Ascending aorta (tissue), 2 donors: ENCODE measurements around the gene ABCC3. TPM values are rescaled to one million over a fixed set of nuclear protein-coding genes. Genes with fewer than 3 reads are reported as not detected.

Experiments
- DNase-seq, 2 donors: peaks; one replicate each; pipeline ENCODE4 v3.0.0-alpha.2; 2019; ENCODE audit warnings: low spot score in 2 of 2
- H3K27ac ChIP-seq, 2 donors: fragments of 200-600 bp; sonication (generic); one replicate each; pipeline ENCODE4 v1.5.1; 2016 to 2017; ENCODE audit warnings: mild to moderate bottlenecking in 1 of 2
- H3K27me3 ChIP-seq: fragments of 200-600 bp; sonication (generic); one replicate; pipeline ENCODE4 v1.5.1; 2017
- H3K36me3 ChIP-seq, 2 donors: fragments of 200-600 bp; sonication (generic); one replicate each; pipeline ENCODE4 v1.5.1; 2016
- H3K4me1 ChIP-seq, 2 donors: fragments of 200-600 bp; sonication (generic); one replicate each; pipeline ENCODE4 v1.5.1; 2016 to 2017; ENCODE audit warnings: mild to moderate bottlenecking in 1 of 2
- H3K4me3 ChIP-seq, 2 donors: fragments of 200-600 bp; sonication (generic); one replicate each; pipeline ENCODE4 v1.5.1; 2016 to 2017; ENCODE audit warnings: mild to moderate bottlenecking in 1 of 2
- H3K9me3 ChIP-seq, 2 donors: fragments of 200-600 bp; sonication (generic); one replicate each; pipeline ENCODE4 v1.5.1; 2016
- intact Hi-C: fragments of 100-400 bp; cut with DNase I; formaldehyde crosslinking; loops from one replicate; pipeline ENCODE4 v1.15.1; 2023
- total RNA-seq: library from RNA; depleted of rRNA; stranded (reverse); fragments of >200 nt; gene quantifications from one replicate; pipeline ENCODE4 v1.1.0, GENCODE V29; 2016
- TF ChIP-seq, protein P1 (sequence below), 3 experiments: fragments of 200-600 bp in 2 of 3; fragments of 450-650 bp in 1 of 3; sonication (generic) in 2 of 3; IDR thresholded peaks; one replicate each; pipeline ENCODE4 v1.5.1; 2016 to 2019; ENCODE audit warnings: antibody characterized with exemption in 3 of 3, mild to moderate bottlenecking in 1 of 3, moderate library complexity in 1 of 3

ABCC3 gene
- total RNA-seq, 1 donor from 2014 or later: 30.2 TPM

DNA sequence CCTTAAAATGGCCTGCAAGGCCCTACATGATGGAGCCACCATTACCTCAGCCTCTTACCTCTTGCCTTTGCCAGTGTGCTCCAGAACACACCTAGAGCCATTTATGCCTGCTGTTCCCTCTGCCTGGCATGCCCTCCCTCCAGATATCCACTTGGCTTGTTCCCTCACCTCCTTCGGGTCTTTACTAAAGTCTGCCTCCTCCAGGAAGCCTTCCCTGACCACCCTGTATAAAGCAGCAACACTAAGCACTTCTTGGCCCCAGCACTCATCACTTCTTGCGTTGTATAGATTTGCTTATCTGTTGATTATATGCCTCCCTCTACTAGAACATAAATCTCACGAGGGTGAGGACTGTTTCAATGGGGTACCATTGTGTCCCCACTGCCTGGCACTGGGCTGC is 47.8 kb downstream of the ABCC3 start:
- H3K27ac ChIP-seq: no peak overlapping the region
- no peaks in the 10 kb centered on the region for H3K27me3 ChIP-seq
- H3K4me3 ChIP-seq: no peak overlapping the region
- TF ChIP-seq, protein P1, sequence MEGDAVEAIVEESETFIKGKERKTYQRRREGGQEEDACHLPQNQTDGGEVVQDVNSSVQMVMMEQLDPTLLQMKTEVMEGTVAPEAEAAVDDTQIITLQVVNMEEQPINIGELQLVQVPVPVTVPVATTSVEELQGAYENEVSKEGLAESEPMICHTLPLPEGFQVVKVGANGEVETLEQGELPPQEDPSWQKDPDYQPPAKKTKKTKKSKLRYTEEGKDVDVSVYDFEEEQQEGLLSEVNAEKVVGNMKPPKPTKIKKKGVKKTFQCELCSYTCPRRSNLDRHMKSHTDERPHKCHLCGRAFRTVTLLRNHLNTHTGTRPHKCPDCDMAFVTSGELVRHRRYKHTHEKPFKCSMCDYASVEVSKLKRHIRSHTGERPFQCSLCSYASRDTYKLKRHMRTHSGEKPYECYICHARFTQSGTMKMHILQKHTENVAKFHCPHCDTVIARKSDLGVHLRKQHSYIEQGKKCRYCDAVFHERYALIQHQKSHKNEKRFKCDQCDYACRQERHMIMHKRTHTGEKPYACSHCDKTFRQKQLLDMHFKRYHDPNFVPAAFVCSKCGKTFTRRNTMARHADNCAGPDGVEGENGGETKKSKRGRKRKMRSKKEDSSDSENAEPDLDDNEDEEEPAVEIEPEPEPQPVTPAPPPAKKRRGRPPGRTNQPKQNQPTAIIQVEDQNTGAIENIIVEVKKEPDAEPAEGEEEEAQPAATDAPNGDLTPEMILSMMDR (IDR thresholded peaks at IDR 0.05): no peak
- no peaks in the 10 kb centered on the region for H3K36me3 ChIP-seq
- peaks cover 12 to 15% of the 10 kb centered on the region in 2 donors for H3K4me1 ChIP-seq
- no peaks in the 10 kb centered on the region for H3K9me3 ChIP-seq
- no peak for DNase-seq
- intact Hi-C loops: no loop called here

DNA sequence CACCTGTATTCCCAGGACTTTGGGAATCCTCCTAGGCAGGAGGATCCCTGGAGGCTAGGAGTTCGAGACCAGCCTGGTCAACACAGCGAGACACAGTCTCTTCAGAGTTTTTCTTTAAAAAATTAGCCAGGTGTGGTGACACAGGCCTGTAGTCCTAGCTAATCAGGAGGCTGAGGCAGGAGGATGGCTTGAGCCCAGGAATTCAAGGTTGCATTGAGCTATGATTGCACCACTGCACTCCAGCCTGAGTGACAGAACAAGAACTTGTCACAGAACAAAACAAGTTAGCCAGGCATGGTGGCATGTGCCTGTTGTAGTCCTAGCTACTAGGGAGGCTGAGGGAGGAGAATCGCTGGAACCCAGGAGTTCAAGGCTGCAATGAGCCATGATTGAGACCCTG is 48.3 kb downstream of the ABCC3 start:
- H3K27ac ChIP-seq: no peak overlapping the region
- no peak for DNase-seq

GRCh38 chr17:50683434-50684287 is 49.0 kb downstream of the ABCC3 start:
- no peak for DNase-seq
- peaks cover 15 to 18% of the 10 kb centered on the region in 2 donors for H3K4me1 ChIP-seq
- no peaks in the 10 kb centered on the region for H3K27me3 ChIP-seq

More for the DNA sequence above, 48.3 kb downstream of the ABCC3 start:
- Histone ChIP-seq H3K4me3 (no peak overlapping the region), H3K4me1 (peaks cover 15 to 18% of the 10 kb centered on the region in 2 donors), H3K9me3 (no peaks in the 10 kb centered on the region), H3K36me3 (no peaks in the 10 kb centered on the region), H3K27me3 (no peaks in the 10 kb centered on the region)
- intact Hi-C loops: no loop called here
- TF ChIP-seq, protein P1 (IDR thresholded peaks at IDR 0.05): no peak

GRCh38 chr17:50684288-50684611 is 49.6 kb downstream of the ABCC3 start:
- no peak overlapping the region for H3K27ac ChIP-seq
- intact Hi-C loops: no loop called here
- H3K4me3 ChIP-seq: no peak overlapping the region
- no peaks in the 10 kb centered on the region for H3K27me3 ChIP-seq
- peaks cover 15 to 22% of the 10 kb centered on the region in 2 donors for H3K4me1 ChIP-seq
- TF ChIP-seq, protein P1 (IDR thresholded peaks at IDR 0.05): no peak
- DNase-seq: no peak
- H3K9me3 ChIP-seq: no peaks in the 10 kb centered on the region
- H3K36me3 ChIP-seq: no peaks in the 10 kb centered on the region

More at GRCh38 chr17:50683434-50684287, 49.0 kb downstream of the ABCC3 start:
- no peaks in the 10 kb centered on the region for H3K9me3 ChIP-seq
- no peaks in the 10 kb centered on the region for H3K36me3 ChIP-seq
- no peak overlapping the region for H3K27ac ChIP-seq
- TF ChIP-seq, protein P1 (IDR thresholded peaks at IDR 0.05): no peak
- intact Hi-C loops: no loop called here
- H3K4me3 ChIP-seq: no peak overlapping the region

GRCh38 chr17:50684612-50685333 is 50.1 kb downstream of the ABCC3 start:
- intact Hi-C loops: no loop called here
- peaks cover 15 to 28% of the 10 kb centered on the region in 2 donors for H3K4me1 ChIP-seq
- H3K4me3 ChIP-seq: no peak overlapping the region
- TF ChIP-seq, protein P1 (IDR thresholded peaks at IDR 0.05): no peak
- no peaks in the 10 kb centered on the region for H3K9me3 ChIP-seq
- H3K27me3 ChIP-seq: no peaks in the 10 kb centered on the region
- no peaks in the 10 kb centered on the region for H3K36me3 ChIP-seq
- H3K27ac ChIP-seq: no peak overlapping the region
- DNase-seq: no peak
